Stimulated activated CD8-positive, alpha-beta memory T cell treated with anti-CD3 and anti-CD28 coated beads, Interleukin-12 subunit alpha, Interleukin-12 subunit beta, amount 100 ng/mL, for 24 hours (primary cell): Measurements from ENCODE around the gene ZFX.

Source experiments
- DNase-seq: peaks from one replicate; pipeline ENCODE4 v3.0.0-alpha.2; 2020; ENCODE audit errors: extremely low read depth

The ZFX gene

DNA sequence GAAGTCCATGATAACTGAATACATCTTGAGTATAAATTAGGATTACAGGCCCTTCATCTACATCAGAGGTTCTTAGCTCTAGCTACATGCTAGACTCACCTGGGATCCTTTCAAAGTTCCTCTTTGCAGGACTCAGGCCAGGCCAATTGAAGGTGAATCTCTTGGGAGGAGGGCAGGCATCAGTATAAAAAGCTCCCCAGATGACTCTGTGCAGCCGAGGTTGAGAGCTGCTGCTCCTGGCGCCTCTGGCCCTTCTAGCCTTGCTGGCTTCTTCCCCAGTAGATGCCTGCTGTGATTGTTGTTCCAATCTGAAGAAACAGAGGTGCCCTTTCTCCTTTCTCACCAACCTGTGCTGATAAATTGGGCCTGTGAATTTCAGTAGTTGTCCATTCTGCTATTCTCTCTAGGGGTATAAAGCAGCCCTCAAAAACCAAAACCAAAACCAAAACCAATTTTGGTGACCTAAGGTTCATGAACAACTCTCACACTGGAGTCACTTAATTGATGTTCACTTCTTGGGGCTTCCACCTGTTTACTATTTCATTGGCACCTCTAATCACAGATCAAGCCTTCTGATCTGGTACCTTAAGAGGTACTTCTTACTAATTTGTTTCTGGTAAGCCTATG, 85.7 kb downstream of the ZFX start:
- no peak for DNase-seq

DNA sequence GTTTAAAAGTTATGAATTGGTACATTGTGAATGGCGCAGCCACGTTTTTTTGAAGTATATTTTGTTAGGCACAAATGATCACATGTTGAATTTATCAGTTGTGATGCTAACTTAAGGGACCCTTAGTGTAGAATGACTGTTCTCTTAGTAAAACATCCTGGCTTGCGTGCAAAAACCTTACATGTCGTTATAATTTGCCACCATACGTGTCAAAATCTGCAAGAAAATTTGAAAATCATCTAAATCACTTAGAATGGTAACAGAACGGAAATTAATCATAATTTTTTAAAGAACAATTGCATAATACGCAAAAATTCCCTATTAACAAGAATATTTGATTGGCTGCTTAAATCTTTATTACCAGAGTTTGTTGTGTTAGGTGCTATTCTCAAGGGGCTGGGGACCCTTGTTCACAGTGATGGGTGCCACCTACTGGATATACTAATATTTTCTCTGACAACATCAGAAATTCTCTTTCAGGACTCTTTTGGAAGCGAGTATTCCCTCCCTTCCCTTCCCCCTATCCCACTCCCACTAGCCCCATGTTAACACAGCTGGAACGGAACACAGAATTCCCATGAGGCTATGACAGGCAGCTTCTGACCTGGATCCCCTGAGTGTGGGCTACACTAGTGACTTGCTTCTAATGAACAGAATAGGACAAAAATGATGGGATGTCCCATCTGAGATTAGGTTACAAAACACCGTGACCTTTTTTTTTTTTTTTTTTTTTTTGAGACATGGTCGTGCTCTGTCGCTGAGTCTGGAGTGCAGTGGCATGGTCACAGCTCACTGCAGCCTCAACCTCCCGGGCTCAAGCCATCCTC, 92.5 kb downstream of the ZFX start:
- DNase-seq, result no peak

DNA sequence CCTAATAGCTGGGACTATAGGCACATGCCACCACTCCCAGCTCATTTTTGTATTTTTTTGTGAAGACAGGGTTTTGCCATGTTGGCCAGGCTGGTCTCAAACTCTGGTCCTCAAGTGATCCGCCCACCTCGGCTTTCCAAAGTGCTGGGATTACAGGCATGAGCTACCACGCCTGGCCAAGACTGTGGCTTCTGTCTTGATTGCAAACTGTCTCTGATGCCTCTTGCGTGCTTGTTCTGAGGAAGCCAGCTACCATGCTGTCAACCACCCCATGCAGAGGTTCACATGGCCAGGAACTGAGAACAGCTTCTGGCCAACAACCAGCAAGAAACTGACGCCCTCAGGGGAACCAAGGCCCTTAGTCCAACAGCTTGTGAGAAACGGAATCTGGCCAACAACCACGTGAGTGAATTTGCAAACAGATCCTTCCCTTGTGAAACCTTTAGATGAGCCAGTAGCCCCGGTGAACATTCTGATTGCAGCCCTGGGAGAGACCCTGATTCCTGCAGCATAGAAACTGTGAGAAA, 93.2 kb downstream of the ZFX start:
- DNase-seq, result no peak

DNA sequence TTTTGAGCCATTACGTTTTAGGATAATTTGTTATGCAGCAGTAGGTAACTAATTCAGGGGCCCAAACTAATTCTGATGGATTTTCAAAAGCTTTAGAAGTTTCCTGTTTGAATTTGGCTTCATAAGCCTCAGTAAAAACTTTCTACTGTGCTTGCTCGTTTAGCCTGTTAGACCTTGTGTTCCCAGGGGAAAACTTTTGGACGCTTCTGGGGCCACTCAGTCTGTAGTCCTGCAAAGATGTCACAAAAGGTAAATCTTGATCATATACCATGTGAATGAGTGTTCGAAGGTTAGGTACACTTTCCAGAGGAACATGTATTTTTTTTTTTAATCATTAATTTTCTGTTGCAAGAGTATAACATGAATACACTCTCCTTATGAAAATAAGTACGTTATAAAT, 93.7 kb downstream of the ZFX start:
- no peak for DNase-seq

DNA sequence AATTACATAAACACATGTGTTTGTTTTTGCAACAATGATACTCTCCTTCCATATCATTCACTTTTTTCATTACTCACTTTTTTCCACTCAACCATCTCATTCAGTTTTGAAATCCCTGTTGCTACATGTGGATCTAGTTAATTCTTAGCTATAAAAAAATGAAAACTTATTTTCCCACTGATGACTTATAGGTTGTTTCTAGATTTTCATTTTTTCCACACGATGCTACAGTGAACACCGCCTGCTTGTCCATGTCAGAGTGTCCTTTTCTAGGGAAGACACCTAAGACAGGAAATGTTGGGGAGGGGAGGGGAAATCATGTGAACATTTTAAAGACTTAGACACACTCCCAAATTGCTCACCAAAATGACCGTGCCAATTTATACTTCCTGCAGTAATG, 94.2 kb downstream of the ZFX start:
- DNase-seq, result no peak

DNA sequence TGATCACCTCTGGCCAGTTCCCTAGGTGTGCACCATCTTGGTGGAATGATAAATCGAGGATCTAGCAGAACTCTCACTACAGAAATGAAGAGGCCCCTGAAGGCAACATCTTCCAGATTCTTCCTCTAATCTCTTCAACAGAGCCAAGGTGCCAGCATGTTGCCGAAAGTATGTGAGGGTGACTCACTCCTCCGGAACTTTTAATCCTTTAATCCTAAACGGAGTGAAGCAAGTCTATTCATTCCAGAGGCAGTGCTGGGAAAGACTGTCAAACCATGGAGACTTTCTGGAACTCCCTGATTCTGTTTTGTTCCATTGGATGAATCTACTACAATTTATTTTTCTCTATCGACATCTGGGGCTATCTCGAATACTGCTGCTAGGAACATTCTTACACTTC, 95.7 kb downstream of the ZFX start:
- DNase-seq, result no peak

DNA sequence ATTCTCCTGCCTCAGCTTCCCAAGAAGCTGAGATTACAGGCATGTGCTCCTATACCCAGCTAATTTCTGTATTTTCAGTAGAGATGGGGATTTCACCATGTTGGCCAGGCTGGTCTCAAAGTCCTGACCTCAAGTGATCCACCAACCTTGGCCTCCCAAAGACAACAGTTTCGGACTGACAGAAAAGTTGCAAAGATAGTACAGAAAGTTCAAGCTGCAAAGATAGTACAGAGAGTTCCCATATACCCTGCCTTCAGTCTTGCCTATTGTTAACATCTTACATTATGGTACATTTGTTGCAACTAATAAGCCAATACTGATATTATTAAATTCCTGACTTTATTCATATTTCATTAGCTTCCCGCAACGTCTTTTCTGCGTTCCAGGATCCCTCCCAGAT, 98.5 kb downstream of the ZFX start:
- no peak for DNase-seq

DNA sequence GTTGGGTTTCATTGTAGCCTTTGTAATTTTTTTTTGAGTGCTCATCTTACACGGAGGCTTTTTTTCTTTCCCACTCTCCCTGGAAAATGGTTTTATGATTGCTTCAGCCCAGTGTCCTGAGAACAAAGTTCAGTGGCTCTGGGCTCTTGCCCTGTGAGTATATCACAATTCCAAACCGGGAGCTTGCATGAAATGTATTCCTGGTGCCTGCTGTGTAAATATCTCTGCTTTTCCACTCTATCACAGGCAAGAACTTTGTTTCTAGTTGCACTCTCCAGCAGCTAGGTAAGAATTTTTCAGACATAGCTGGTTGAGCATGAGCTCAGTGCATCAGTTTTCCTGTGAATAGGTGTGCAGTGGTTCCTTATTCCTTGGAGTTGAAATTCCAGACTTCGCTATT, 103.5 kb downstream of the ZFX start:
- no peak for DNase-seq

DNA sequence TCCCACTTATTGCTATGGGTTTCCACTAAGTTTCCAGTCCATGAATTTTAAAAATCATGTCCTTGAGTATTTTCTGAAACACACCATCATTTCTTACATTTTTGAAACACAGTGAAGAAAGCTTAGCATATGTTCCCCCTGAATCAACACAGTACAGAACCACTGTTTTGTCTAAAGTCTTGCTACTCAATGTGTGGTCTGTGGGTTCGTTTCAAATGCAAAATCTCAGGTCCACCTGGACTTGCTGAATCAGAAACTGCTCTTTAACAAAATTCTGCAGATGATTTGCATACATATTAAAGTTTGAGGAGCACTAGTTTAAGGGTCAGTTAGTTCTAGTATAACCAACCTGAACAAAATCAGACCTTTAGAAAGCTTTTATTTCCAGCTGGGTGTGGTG, 103.9 kb downstream of the ZFX start:
- DNase-seq, result no peak

DNA sequence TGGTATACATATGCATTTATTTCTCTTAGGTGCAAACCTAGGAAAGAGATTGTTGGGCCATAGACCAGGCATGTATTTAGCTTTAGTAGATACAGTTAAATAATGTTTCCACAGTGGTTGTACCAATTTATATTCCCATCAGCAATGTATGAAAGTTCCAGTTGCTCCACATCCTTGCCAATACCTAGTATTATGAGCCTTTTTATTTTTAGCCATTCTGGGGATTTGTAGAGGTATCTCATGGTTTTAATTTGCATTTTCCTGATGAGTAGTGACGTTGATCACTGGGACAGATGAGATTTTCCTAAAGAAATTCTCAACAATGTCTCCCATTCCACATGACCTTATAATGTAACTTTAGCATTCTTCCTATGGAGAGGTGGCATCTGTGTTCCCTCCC, 107.5 kb downstream of the ZFX start:
- no peak for DNase-seq

DNA sequence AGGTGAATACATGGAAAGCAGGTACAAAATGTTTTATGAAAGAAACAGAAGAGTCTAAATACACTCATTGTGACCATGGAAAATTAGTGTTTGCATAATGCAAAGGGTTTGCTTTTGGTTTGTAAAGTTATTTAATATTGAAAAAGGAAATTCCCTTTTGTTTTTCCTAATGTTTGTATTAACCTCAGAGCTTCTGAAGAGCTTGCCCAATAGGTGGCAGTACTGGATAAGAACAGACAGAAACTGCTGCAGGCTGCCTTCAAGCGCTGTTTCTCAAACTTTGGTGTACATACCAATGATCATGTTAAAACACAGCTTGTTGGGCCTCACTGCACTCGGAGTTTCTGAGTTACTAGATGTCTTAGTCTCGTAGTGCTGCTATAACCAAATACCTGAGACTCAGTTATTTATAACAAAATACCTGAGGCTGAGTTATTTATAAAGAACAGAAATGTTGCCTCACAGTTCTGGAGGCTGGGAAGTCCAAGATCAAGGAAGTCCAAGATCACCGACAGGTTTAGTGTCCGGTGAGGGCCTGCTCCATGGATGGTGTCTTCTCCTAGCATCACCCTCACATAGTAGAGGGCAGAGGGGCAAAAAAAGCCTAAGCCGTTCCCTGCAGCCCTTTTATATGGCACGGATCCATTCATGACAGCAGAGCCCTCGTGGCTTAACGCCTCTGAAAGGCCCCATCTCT, 110.2 kb downstream of the ZFX start:
- no peak for DNase-seq

DNA sequence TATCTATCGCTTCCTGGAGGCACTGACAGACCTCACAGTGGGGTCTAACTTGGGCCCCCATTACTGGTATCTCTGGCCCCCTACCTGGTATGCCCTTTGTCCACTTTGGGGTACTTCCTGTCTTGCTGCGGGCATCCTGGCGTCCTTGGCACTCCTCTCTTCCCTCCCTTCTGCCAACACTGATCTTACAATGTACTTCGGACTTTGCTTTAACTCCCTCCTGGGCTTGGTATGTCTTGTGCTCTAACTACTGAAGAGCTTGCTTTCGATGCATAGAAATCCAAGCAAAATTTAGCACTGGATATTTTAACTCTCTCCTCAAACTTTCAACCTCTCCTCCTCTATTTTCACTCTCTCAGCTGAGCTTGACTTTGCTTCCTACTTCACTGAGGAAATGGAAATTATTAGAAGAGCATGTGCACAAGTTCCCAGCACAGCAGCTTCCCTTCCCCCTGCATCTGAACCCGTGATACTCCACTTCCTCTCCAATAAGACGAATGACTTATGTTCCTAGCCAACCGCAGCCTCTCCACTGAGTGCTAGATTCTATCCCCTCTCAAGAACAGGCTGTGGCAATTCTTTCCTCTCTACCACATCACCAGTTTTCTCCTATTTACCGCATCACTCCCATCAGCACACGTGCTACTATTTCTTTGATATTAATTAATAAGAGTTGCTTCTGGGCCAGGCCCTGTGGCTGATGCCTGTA, 111.5 kb downstream of the ZFX start:
- no peak for DNase-seq

DNA sequence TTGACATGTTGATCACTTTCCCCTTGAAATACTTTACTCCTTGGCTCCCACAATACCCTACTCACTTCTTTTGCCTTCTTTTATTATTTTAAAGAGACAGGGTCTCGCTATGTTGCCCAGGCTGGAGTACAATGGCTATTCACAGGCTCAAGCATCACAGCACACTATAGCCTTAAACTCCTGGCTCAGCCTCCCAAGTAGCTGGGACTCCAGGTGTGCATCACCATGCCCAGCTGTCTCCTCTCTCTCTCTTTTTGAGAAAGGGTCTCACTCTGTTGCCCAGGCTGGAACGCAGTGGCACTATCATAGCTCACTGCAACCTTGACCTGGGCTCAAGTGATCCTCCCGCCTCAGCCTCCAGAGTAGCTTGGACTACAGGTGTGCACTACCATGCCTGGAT, 112.8 kb downstream of the ZFX start:
- no peak for DNase-seq

DNA sequence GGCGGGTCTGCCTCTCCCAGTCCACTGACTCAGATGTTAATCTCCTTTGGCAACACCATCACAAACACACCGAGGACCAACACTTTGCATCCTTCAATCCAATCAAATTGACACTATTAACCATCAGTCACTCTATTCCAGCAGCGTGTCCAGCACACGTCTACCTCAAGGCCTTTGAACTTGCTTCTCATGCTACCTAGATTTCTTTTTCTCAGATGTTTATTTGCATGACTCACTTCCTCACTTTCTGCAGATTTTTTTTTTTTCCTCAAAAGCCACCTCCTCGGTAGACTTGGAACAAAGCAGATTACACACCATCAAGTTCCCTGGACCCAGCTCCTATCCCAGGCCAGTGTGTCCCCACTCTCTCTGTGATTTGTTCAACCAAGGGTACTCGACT, 114.9 kb downstream of the ZFX start:
- DNase-seq, result no peak
